ENCODE data around the gene NLN. TPM values are rescaled to one million over a fixed set of nuclear protein-coding genes. Genes with fewer than 3 reads are reported as not detected.

Gene NLN
- total RNA-seq, 2 experiments from 2014 or later, result 38.4 to 42.5 TPM

- H3K27me3 Mint-ChIP-seq, result no peaks in the 10 kb centered on the region
- intact Hi-C loops (cut with micrococcal nuclease), result no loop called here
- CTCF ChIA-PET, result no interaction called here
- no peak for TF ChIP-seq CTCF (IDR thresholded peaks at IDR 0.05)
- DNase-seq, result no peak
- H3K9me3 Mint-ChIP-seq, result no peaks in the 10 kb centered on the region
- H3K27ac Mint-ChIP-seq, result no peak overlapping the region
- H3K4me1 Mint-ChIP-seq (ENCODE audit: low read depth), result peaks cover 4% of the 10 kb centered on the region
- ATAC-seq, result no peak
- H3K4me3 Mint-ChIP-seq, result no peak overlapping the region
- H3K36me3 Mint-ChIP-seq (ENCODE audit: low read depth), result peaks cover 44% of the 10 kb centered on the region
- POLR2A ChIA-PET, result no interaction called here
Measured at GRCh38 chr5:65813174-65813573, 91.2 kb downstream of the NLN start.

GRCh38 chr5:65815161-65815560 lies 93.2 kb downstream of the NLN start:
- Mint-ChIP-seq H3K9me3 (no peaks in the 10 kb centered on the region), H3K4me1 (ENCODE audit: low read depth) (peaks cover 16% of the 10 kb centered on the region), H3K4me3 (no peak overlapping the region), H3K36me3 (ENCODE audit: low read depth) (peaks cover 33% of the 10 kb centered on the region), H3K27me3 (no peaks in the 10 kb centered on the region), H3K27ac (no peak overlapping the region)
- no peak for TF ChIP-seq CTCF (IDR thresholded peaks at IDR 0.05)
- intact Hi-C loops (cut with micrococcal nuclease), result no loop called here
- POLR2A ChIA-PET, result no interaction called here
- DNase-seq (no peak), ATAC-seq (no peak)
- CTCF ChIA-PET, result no interaction called here

GRCh38 chr5:65816729-65817128 lies 94.7 kb downstream of the NLN start:
- peaks cover 19% of the 10 kb centered on the region for H3K4me1 Mint-ChIP-seq (ENCODE audit: low read depth)
- intact Hi-C loops (cut with micrococcal nuclease), result no loop called here
- no peak for TF ChIP-seq CTCF (IDR thresholded peaks at IDR 0.05)
- no peak for DNase-seq
- ChIA-PET POLR2A (no interaction called here), CTCF (no interaction called here)
- ATAC-seq, result no peak
- H3K4me3 Mint-ChIP-seq, result no peak overlapping the region
- H3K9me3 Mint-ChIP-seq, result no peaks in the 10 kb centered on the region
- no peak overlapping the region for H3K27ac Mint-ChIP-seq
- H3K36me3 Mint-ChIP-seq (ENCODE audit: low read depth), result peaks cover 25% of the 10 kb centered on the region
- H3K27me3 Mint-ChIP-seq, result no peaks in the 10 kb centered on the region

GRCh38 chr5:65817931-65818330 lies 95.9 kb downstream of the NLN start:
- no peak for TF ChIP-seq CTCF (IDR thresholded peaks at IDR 0.05)
- no peaks in the 10 kb centered on the region for H3K27me3 Mint-ChIP-seq
- peaks cover 14% of the 10 kb centered on the region for H3K4me1 Mint-ChIP-seq (ENCODE audit: low read depth)
- H3K27ac Mint-ChIP-seq, result no peak overlapping the region
- H3K4me3 Mint-ChIP-seq, result no peak overlapping the region
- ChIA-PET POLR2A (no interaction called here), CTCF (interaction anchor here (0.9 kb wide), 1 partner anchor 21 kb away, joined by 3 read pairs; no protein-coding TSS in a partner anchor)
- peaks cover 20% of the 10 kb centered on the region for H3K36me3 Mint-ChIP-seq (ENCODE audit: low read depth)
- intact Hi-C loops (cut with micrococcal nuclease), result no loop called here
- H3K9me3 Mint-ChIP-seq, result no peaks in the 10 kb centered on the region
- no peak for ATAC-seq
- DNase-seq, result no peak

- H3K27me3 Mint-ChIP-seq, result no peaks in the 10 kb centered on the region
- intact Hi-C loops (cut with micrococcal nuclease), result no loop called here
- no peak for TF ChIP-seq CTCF (IDR thresholded peaks at IDR 0.05)
- POLR2A ChIA-PET, result interaction anchor here (1.8 kb wide), 1 partner anchor 11 kb away, joined by 4 read pairs; no protein-coding TSS in a partner anchor
- H3K4me1 Mint-ChIP-seq (ENCODE audit: low read depth), result peaks cover 14% of the 10 kb centered on the region
- H3K9me3 Mint-ChIP-seq, result no peaks in the 10 kb centered on the region
- DNase-seq, result no peak
- CTCF ChIA-PET, result interaction anchor here (1.6 kb wide), 1 partner anchor 10 kb away, joined by 6 read pairs; no protein-coding TSS in a partner anchor
- ATAC-seq, result no peak
- no peak overlapping the region for H3K4me3 Mint-ChIP-seq
- no peak overlapping the region for H3K27ac Mint-ChIP-seq
- H3K36me3 Mint-ChIP-seq (ENCODE audit: low read depth), result peaks cover 19% of the 10 kb centered on the region
Measured at GRCh38 chr5:65818592-65818991, 96.6 kb downstream of the NLN start.

All from activated CD8-positive, alpha-beta T cell treated with anti-CD3 and anti-CD28 coated beads for 36 hours (primary cell).